Naive thymus-derived CD4-positive, alpha-beta T cell (primary cell): ENCODE results near the gene CDKAL1. TPM values are rescaled to one million over a fixed set of nuclear protein-coding genes. Genes with fewer than 3 reads are reported as not detected.

ENCODE experiments used
- ATAC-seq: fragments of 150-1000 bp; cut with Tn5 transposase; 2 replicates; pipeline ENCODE4 v1.10.0; 2021; ENCODE audit warnings: mild to moderate bottlenecking, moderate library complexity
- CTCF ChIA-PET: fragments of 350-600 bp; sonication (Branson Sonifier 250); formaldehyde crosslinking; loops from one replicate; lab custom pipeline; 2021; ENCODE audit warnings: antibody characterized with exemption; lab: Charles Lee
- POLR2A ChIA-PET: fragments of 350-600 bp; sonication (Branson Sonifier 250); formaldehyde crosslinking; loops from one replicate; lab custom pipeline; 2021; ENCODE audit warnings: antibody characterized with exemption, inconsistent platforms; lab: Charles Lee
- DNase-seq, 9 donors: peaks; one replicate each; pipeline versions ENCODE4 v3.0.0 to v3.0.0-alpha.2; 2020 to 2022; ENCODE audit warnings: mixed read lengths in 1 of 9
- H3K27ac ChIP-seq: one replicate; pipeline ENCODE4 v1.7.0; 2013; ENCODE audit warnings: mild to moderate bottlenecking, low read depth, low read length, moderate library complexity
- H3K27me3 ChIP-seq, 2 donors: one replicate each; pipeline ENCODE4 v1.7.0; 2013; ENCODE audit warnings: low read length in 2 of 2, mild to moderate bottlenecking in 2 of 2, moderate library complexity in 2 of 2; ENCODE audit not compliant: control insufficient read depth in 2 of 2, insufficient read depth in 2 of 2
- H3K36me3 ChIP-seq, 3 experiments: 1 replicate in 2 of 3; 2 replicates in 1 of 3; pipeline ENCODE4 v1.7.0; 2013; ENCODE audit warnings: low read length in 3 of 3, mild to moderate bottlenecking in 3 of 3, moderate library complexity in 1 of 3; ENCODE audit not compliant: insufficient read depth in 3 of 3, control insufficient read depth in 2 of 3
- H3K4me1 ChIP-seq, 2 donors: one replicate each; pipeline ENCODE4 v1.7.0; 2013; ENCODE audit warnings: low read length in 2 of 2, mild to moderate bottlenecking in 2 of 2, moderate library complexity in 1 of 2; ENCODE audit not compliant: control insufficient read depth in 2 of 2, insufficient read depth in 2 of 2
- H3K4me3 ChIP-seq: 2 replicates; pipeline ENCODE4 v1.7.0; 2013; ENCODE audit warnings: mild to moderate bottlenecking, low read length
- H3K9me3 ChIP-seq, 3 experiments: 1 replicate in 2 of 3; 2 replicates in 1 of 3; pipeline ENCODE4 v1.7.0; 2013; ENCODE audit warnings: low read length in 3 of 3; ENCODE audit not compliant: control insufficient read depth in 2 of 3
- H3K27ac Mint-ChIP-seq, 9 donors: one replicate each; pipeline ENCODE4 v1.8.0; 2020 to 2022; ENCODE audit warnings: mixed read lengths in 9 of 9, mild to moderate bottlenecking in 8 of 9, moderate library complexity in 5 of 9, inconsistent platforms in 2 of 9
- H3K27me3 Mint-ChIP-seq, 5 donors: one replicate each; pipeline ENCODE4 v1.8.0; 2021 to 2022; ENCODE audit warnings: mixed read lengths in 5 of 5, mild to moderate bottlenecking in 1 of 5
- H3K36me3 Mint-ChIP-seq, 5 donors: one replicate each; pipeline ENCODE4 v1.8.0; 2020 to 2022; ENCODE audit warnings: mixed read lengths in 5 of 5, mild to moderate bottlenecking in 3 of 5, inconsistent platforms in 1 of 5
- H3K4me1 Mint-ChIP-seq, 7 donors: one replicate each; pipeline ENCODE4 v1.8.0; 2020 to 2022; ENCODE audit warnings: mixed read lengths in 7 of 7, mild to moderate bottlenecking in 3 of 7, inconsistent platforms in 1 of 7
- H3K4me3 Mint-ChIP-seq, 10 donors: one replicate each; pipeline ENCODE4 v1.8.0; 2020 to 2022; ENCODE audit warnings: mild to moderate bottlenecking in 10 of 10, mixed read lengths in 10 of 10, moderate library complexity in 6 of 10, inconsistent platforms in 2 of 10
- H3K9me3 Mint-ChIP-seq, 11 donors: one replicate each; pipeline ENCODE4 v1.8.0; 2020 to 2022; ENCODE audit warnings: mixed read lengths in 11 of 11, mild to moderate bottlenecking in 4 of 11, inconsistent platforms in 1 of 11, moderate library complexity in 1 of 11
- intact Hi-C, 2 donors: fragments of 100-400 bp; cut with micrococcal nuclease; formaldehyde crosslinking; loops; one replicate each; pipeline ENCODE4 v1.15.1; 2023
- polyA plus RNA-seq, 2 donors: library from polyadenylated mRNA; unstranded; fragments of 300-500 nt; fragmentation: Illumina TruSeq; gene quantifications; one replicate each; pipeline ENCODE4 v1.2.3, GENCODE V29; 2021
- total RNA-seq, 6 experiments: library from RNA in 5 of 6; stranded (reverse) in 5 of 6; gene quantifications; 1 replicate in 5 of 6; 2 replicates in 1 of 6; pipeline ENCODE4 v1.2.3 and lab custom pipeline; 2021 to 2026

CDKAL1 gene
- total and polyA plus RNA-seq, 7 experiments from 2014 or later: 23.6 to 35.8 (median 29.8) TPM

DNA sequence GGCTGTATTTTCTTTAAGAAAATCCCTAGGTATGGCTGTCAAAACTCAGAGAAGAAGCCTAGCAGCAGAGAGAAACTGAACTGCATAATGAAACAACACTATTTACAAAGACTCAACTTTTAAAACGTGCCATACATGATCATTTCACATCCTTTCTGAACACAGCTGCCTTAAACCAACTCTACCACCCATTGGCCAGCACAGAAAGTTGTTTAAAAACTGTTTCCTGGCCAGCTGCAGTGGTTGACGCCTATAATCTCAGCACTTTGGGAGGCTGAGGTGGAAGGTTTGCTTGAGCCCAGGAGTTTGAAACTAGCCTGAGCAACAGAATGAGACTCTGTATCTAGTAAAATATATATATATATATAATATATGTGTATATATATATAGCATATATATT lies 722.9 kb downstream of the CDKAL1 start:
- H3K4me1 ChIP-seq: no peaks in the 10 kb centered on the region
- intact Hi-C loops: no loop called here
- no peaks in the 10 kb centered on the region for H3K9me3 ChIP-seq
- ChIA-PET CTCF (no interaction called here), POLR2A (no interaction called here)
- no peaks in the 10 kb centered on the region for H3K27me3 ChIP-seq
- H3K9me3 Mint-ChIP-seq: peaks cover 0 to 30% (median 9%) of the 10 kb centered on the region in 11 donors
- no peak overlapping the region for H3K4me3 ChIP-seq
- peaks cover 0 to 24% (median 12%) of the 10 kb centered on the region in 5 donors for H3K27me3 Mint-ChIP-seq
- H3K4me3 Mint-ChIP-seq: no peak overlapping the region
- no peaks in the 10 kb centered on the region for H3K4me1 Mint-ChIP-seq
- no peak for ATAC-seq
- H3K27ac ChIP-seq: no peak overlapping the region
- H3K27ac Mint-ChIP-seq: no peak overlapping the region
- peaks cover 0 to 4% (median 0%) of the 10 kb centered on the region in 5 donors for H3K36me3 Mint-ChIP-seq
- H3K36me3 ChIP-seq: no peaks in the 10 kb centered on the region
- no peak for DNase-seq

DNA sequence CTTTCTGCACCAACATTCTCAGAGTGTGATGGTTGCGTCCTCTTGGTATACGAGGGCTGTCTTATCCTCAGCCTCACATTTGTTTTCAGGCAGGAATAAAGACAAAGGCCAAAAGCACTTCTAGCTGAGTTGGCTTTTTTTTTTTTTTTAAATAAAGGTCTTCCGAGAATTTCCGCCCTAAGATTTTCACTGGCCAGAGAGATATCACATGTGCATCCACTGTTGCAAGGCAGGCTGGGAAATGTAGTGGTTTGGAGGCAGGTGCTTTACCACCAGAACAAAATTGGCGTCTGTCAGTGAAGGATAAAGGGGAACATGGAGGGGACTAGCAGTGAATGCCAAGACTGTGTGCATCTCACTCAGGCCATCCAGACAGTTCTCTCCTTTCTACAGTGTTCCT lies 724.4 kb downstream of the CDKAL1 start:
- Mint-ChIP-seq H3K9me3 (peaks cover 0 to 15% (median 8%) of the 10 kb centered on the region in 11 donors), H3K4me3 (no peak overlapping the region), H3K27ac (no peak overlapping the region), H3K36me3 (no peaks in the 10 kb centered on the region), H3K27me3 (peaks cover 0 to 23% (median 9%) of the 10 kb centered on the region in 5 donors), H3K4me1 (peaks cover 0 to 2% (median 0%) of the 10 kb centered on the region in 7 donors)
- Histone ChIP-seq H3K36me3 (no peaks in the 10 kb centered on the region), H3K9me3 (no peaks in the 10 kb centered on the region), H3K27me3 (no peaks in the 10 kb centered on the region), H3K27ac (no peak overlapping the region), H3K4me1 (no peaks in the 10 kb centered on the region), H3K4me3 (no peak overlapping the region)
- ATAC-seq: no peak
- ChIA-PET POLR2A (no interaction called here), CTCF (no interaction called here)
- DNase-seq: no peak
- intact Hi-C loops: no loop called here

DNA sequence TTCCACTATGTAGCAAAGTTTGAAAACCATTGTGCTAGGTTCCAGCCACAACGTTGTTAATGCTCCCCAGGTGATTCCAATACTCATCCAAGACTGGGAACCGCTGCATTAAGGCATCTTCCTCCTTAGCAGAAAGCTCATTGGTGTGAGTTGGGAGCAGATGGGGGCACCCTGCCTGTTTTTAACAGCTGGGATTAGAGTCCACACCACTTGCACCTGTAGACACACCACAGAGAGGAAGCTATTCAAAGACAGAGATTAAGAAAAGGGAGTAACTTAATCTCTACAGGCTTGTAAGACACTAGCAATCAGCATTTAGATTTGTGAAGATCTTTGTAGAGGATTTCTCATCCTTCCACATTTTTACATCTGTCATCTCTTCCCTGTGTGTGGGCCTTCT lies 725.4 kb downstream of the CDKAL1 start:
- no peaks in the 10 kb centered on the region for H3K9me3 ChIP-seq
- POLR2A ChIA-PET: no interaction called here
- no peaks in the 10 kb centered on the region for H3K36me3 ChIP-seq
- Mint-ChIP-seq H3K27me3 (peaks cover 0 to 20% (median 9%) of the 10 kb centered on the region in 5 donors), H3K4me3 (no peak overlapping the region), H3K9me3 (peaks cover 0 to 9% (median 3%) of the 10 kb centered on the region in 11 donors), H3K36me3 (no peaks in the 10 kb centered on the region), H3K27ac (no peak overlapping the region), H3K4me1 (peaks cover 0 to 9% (median 0%) of the 10 kb centered on the region in 7 donors)
- ATAC-seq (no peak), DNase-seq (no peak)
- H3K27me3 ChIP-seq: no peaks in the 10 kb centered on the region
- H3K27ac ChIP-seq: no peak overlapping the region
- H3K4me1 ChIP-seq: no peaks in the 10 kb centered on the region
- intact Hi-C loops: no loop called here
- CTCF ChIA-PET: no interaction called here
- no peak overlapping the region for H3K4me3 ChIP-seq

DNA sequence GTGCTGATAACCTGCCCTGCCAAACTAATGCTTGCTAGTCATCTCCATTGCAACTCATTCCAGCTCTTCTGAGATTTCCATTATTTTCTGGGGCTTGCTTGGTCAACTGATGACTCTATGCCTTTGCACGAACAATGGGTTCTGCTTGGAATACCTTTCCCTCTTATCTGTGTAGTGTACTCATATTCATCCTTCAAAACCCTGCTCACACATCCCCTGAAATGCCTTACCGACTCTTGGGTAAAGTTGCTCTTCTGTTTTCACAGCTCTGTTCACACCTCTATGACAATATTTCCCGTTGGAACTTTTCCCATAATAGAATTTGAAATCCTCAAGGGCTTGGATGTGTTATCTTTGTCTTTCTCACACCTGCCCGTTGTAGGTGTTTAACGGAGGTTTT lies 728.2 kb downstream of the CDKAL1 start:
- H3K9me3 ChIP-seq: no peaks in the 10 kb centered on the region
- no peak overlapping the region for H3K27ac ChIP-seq
- H3K4me3 Mint-ChIP-seq: no peak overlapping the region
- DNase-seq (no peak), ATAC-seq (no peak)
- intact Hi-C loops: no loop called here
- POLR2A ChIA-PET: interaction anchor here (0.7 kb wide), 1 partner anchor 10 kb away, joined by 3 read pairs; no protein-coding TSS in a partner anchor
- peaks cover 0 to 11% (median 0%) of the 10 kb centered on the region in 7 donors for H3K4me1 Mint-ChIP-seq
- CTCF ChIA-PET: no interaction called here
- peaks cover 0 to 11% (median 5%) of the 10 kb centered on the region in 5 donors for H3K27me3 Mint-ChIP-seq
- H3K27ac Mint-ChIP-seq: no peak overlapping the region
- H3K36me3 Mint-ChIP-seq: no peaks in the 10 kb centered on the region
- no peaks in the 10 kb centered on the region for H3K27me3 ChIP-seq
- H3K9me3 Mint-ChIP-seq: peaks cover 0 to 8% (median 0%) of the 10 kb centered on the region in 11 donors
- no peak overlapping the region for H3K4me3 ChIP-seq
- no peaks in the 10 kb centered on the region for H3K36me3 ChIP-seq
- H3K4me1 ChIP-seq: no peaks in the 10 kb centered on the region

DNA sequence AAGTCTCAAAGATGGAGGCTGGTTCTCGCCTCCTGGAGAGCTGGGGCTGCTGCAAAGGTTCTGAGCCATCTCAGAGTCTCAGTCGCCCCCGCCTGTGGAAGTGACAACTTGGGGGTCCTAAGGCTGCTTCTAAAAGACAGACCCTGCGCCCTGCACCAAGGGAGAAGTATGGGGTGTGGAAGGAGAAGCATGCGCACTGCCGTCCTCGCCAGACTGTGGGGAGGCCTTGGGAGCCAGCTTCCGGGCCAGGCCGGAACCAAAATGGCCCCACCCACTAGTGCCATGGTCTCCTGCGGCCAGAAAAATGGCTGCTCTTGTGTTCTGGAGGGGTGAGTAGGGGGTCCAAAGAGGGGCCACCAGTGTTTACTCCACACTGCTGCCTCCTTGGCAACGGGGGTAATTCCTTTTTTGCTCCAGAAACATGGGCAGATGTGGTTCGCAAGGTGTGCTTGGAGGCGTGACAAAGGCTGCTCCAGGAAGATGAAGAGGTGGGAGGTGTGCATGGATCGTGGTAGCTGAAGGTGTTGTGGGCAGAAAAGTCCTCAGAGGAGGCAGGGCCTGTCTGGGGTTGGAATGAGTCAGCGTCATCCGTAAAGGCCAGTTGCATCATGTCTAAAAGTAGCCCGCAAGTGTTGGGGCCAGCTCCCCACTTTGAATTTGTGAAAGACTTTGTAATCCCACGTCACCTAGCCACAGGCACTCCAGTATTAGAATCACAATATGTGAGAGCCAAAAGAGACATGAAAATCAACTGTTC lies 729.5 kb downstream of the CDKAL1 start:
- CTCF ChIA-PET: no interaction called here
- H3K4me3 ChIP-seq: no peak overlapping the region
- H3K9me3 ChIP-seq: no peaks in the 10 kb centered on the region
- H3K27me3 ChIP-seq: no peaks in the 10 kb centered on the region
- H3K36me3 Mint-ChIP-seq: no peaks in the 10 kb centered on the region
- peaks cover 0 to 11% (median 0%) of the 10 kb centered on the region in 7 donors for H3K4me1 Mint-ChIP-seq
- no peak for DNase-seq
- POLR2A ChIA-PET: no interaction called here
- H3K4me1 ChIP-seq: no peaks in the 10 kb centered on the region
- intact Hi-C loops: no loop called here
- H3K27ac Mint-ChIP-seq: no peak overlapping the region
- H3K9me3 Mint-ChIP-seq: peaks cover 0 to 8% (median 0%) of the 10 kb centered on the region in 11 donors
- peaks cover 0 to 11% (median 4%) of the 10 kb centered on the region in 5 donors for H3K27me3 Mint-ChIP-seq
- H3K36me3 ChIP-seq: no peaks in the 10 kb centered on the region
- no peak for ATAC-seq
- H3K4me3 Mint-ChIP-seq: no peak overlapping the region
- no peak overlapping the region for H3K27ac ChIP-seq

DNA sequence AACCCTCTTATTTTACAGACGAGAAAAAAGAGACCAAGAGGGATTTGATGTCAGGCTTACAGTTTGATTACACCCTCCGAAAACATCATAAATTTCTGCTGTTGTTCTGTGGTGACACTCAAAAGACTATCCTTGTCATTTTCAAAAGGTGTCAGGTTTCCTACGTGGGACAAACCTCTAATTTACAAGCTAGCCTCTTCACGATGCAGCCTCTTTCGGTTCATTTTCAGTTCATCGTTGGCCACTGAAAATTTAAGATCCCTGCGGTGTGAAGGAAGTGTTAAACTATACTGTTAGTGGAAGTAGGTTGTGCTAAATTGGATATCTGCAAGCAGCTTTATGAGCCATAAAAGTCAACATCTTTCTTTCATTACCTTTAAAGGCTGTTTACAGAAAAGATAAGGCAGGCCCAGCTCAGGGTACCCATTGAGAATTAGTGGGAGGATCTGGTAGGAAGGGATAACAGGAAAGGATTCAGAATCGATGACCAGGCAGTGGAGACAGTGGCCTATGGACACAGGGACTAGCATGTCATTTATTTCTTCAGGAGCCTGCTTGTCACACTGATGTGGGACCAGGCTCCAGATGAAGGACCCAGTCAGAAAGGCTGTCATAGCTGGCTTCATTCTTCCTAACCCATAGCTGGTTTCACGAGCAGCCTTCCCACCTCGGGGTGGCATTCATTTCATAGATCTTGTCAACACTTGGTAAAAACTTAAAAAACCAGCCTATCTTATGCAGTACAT lies 730.2 kb downstream of the CDKAL1 start:
- Histone ChIP-seq H3K9me3 (no peaks in the 10 kb centered on the region), H3K4me3 (no peak overlapping the region), H3K27ac (no peak overlapping the region), H3K27me3 (no peaks in the 10 kb centered on the region), H3K4me1 (no peaks in the 10 kb centered on the region), H3K36me3 (no peaks in the 10 kb centered on the region)
- Mint-ChIP-seq H3K9me3 (peaks cover 0 to 8% (median 0%) of the 10 kb centered on the region in 11 donors), H3K36me3 (no peaks in the 10 kb centered on the region), H3K4me3 (no peak overlapping the region), H3K27ac (no peak overlapping the region), H3K4me1 (peaks cover 0 to 11% (median 0%) of the 10 kb centered on the region in 7 donors), H3K27me3 (peaks cover 0 to 11% (median 0%) of the 10 kb centered on the region in 5 donors)
- no peak for DNase-seq
- intact Hi-C loops: no loop called here
- ChIA-PET CTCF (no interaction called here), POLR2A (no interaction called here)
- ATAC-seq: no peak
